NCI-H2171 treated with DMSO at 0.1 percent for 48 hours (cell line): ENCODE results near the gene TEF.
A peak's percentile ranks its signal among the peaks of the same experiment; 100 is the strongest.
"Not testable (repeated sequence)": the region's sequence is repeated elsewhere in the genome, so short reads cannot be mapped to it uniquely, and the experiment has no call there.

Experiments
- DNase-seq: peaks from one replicate; lab custom pipeline; 2025; lab: John Stamatoyannopoulos, UW

TEF gene

DNA sequence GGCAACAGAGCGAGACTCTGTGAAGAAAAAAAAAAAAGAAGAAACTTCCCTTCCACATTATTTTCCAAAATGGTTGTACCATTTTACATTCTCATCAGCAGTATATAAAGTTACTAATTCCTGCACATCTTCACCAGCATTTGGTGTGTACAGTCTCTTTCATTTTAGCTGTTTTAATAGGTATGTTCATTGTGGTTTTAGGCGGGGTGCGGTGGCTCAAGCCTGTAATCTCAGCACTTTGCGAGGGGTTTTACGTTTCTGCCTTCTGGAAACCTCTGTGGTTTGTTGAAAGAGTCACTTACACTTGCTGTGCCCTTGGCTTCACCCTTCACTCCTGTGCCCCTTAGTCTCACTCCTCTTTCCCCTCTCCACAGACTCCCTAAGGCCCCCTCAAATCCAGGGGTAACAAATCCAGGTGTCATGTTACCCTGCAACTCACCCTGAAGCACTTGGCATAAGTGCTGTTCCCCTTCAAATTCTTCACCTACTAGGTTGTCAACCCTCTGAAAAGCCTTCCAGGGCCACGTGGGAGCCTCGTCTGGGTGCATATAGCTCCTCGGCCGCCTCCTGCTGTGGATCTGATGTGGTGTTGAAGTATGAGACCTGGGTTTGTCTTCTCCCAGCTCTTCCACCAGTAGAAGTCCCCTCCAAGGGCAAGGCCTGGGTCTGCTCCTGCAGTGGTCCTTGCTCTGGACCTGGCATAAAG is 44.1 kb downstream of the TEF start:
- DNase-seq, result peak; percentile 38

DNA sequence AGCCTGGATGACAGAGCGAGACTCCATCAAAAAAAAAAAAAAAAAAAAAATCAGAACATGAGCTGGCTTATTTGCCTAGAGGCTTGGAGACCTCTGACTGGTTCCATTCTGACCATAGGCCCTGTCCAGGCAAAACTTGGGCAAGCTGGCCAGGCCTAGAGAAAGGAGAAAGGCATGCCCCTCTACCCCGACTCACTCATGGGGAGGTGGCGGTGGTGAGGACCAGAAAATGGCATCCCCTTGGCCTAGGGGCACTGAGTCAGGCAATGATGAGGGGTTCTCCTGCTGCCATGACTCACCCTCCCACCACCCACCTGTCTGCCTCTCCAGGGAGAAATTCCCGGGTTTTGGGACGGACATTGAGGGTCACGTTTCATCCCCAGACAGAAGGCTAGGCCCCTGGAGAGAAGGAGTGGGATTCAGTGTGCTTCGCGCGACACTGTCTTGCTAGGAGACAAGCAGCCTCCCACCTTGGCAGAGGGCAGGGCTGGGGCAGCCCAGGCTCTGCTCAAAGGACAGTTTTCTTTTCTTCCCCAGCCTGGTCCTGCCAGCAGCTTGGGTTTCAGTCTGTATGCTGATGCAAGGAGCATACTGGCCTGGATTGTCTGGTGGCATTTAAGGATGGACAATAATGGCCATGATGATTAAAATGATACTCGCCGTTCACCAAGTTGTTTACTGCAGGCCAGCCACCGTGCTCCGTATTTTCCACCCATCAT is 47.6 kb downstream of the TEF start:
- DNase-seq, result peak; percentile 24

DNA sequence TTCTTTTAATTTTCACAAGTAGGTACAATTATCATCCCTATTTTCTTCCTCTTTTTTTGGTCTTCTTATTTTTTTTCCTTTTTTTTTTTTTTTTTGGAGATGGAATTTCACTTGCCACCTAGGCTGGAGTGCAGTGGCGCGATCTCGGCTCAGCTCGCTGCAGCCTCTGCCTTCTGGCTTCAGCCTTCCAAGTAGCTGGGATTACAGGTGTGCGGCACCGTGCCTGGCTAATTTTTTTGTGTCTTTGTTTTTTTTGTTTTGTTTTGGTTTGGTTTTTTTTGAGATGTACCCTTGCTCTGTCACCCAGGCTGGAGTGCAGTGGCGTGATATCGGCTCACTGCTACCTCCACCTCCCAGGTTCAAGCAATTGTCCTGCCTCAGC is 48.2 kb downstream of the TEF start:
- DNase-seq, result peak; percentile 27

DNA sequence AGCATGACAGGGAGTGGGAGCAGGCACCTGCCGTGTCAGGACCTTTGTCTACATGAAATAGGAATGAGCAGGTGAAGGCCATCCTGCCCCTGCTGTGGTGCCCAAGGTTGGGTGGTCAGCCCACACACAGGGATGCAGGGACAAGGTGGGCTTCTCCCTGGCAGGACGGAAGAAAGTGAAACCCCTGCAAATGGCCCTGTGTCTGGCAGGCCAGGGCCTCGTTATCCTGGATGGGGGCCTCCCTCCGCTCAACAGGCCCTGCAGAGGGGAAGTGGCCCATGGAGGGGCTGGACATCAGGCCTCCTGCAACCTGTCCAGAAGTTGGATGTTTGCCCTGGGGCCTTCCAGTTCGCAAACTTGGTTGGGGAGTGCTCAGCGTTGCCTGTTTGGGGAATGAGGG is 49.9 kb downstream of the TEF start:
- DNase-seq, result no peak

DNA sequence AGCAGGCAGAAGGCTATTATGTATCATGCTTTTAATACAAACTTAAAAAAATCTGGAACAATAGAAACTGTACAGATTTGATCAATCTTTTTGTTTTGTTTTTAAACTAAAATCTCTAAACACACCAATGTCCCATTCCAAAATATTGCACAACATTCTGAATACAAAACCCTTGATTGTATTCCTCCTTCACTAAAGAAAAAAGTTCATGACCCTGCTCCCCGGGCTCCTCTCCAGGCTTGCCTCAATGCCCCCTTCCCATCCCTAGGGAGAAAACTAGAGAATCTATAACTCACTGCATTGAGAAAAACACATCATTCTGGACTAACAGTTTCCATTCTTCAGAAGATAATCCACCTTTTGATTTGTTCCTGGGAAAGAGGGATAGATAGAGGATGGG is 51.7 kb downstream of the TEF start:
- not testable (repeated sequence) for DNase-seq

DNA sequence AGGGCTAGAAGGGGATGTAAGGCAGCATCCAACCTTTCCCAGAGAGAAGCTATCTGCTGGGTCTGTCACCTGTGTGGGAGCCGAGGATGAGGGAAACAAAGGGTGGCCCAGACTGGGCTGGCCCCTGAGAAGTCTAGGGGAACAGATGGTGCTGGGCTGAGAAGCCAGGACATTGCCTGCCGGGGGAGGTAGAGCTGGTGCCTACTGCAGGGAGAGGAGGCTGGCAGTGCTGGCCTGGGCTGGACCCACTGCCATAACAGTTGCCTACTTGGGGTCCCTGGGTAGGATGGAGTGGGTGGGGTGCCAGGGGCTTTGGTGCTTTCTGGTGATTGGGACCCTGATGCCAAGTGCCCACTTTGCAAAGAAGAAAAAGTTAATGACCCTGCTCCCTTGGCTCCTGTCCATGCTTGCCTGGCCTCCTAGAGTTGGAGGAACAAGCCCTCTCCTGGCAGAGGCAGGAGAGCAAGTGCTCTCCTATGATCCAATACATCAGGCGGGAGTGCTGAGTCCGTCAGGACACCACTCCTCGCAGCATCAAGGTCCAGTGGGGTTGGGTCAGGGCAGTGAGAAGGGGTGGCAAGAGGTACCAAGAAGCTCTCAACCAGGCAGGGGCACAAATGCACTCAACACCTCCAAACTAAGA is 52.7 kb downstream of the TEF start:
- DNase-seq, result not testable (repeated sequence)

DNA sequence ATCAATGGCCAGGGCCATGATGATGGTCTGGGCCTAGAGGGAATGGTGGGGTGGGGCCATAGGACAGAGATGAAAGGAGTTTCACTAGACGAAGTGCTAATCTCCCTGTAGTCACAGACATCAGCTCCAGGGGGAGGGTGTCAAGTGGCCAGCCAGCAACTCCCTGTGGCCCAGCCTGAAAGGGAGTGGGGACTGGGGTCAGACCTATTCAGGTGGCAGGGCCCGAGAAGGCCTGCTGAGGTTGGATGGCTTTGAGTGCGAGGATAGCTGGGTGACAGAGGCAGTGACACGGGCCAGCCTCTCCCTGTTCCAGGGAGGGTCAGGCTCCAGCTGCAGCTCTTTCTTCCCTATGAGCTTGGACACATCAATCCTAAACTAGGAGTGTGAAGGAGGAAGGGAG is 53.8 kb downstream of the TEF start:
- DNase-seq, result no peak

DNA sequence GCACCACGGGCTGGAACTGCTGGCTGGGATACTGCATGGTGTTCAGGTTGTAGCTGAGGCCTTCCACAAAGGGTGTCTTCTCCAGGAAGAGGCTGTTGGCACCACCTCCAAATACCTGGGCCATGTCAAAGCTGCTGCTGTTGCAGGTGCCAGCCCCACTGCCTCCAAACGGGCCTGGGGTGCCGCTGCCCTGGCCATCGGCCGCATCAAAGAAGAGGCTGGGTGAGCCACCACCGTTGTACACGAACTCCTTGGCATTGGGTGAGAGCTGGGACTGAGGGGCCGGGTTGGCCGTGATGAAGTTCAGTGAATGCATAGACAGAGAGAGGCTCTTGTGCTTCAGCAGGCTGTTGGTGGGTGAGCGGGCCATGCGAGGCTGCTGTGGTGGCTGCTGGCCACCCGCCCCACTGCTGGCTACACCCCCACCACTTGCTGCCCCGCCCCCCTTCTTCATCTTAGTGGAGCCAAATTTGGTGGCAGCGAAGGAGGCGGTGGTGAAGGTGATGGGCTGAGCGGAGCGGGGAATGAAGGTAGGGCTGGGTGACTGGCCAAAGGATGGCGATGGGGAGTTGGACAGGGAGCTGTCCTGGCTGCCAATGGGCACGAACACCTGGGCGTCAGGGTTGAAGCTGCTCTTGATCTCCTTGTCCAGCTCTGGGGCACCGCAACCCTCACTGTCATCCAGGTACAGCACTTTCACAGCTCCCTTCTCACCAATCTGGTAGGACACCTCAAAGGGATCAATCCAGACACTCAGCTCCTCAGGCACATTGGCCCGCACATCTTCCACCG is 54.8 kb downstream of the TEF start:
- no peak for DNase-seq

DNA sequence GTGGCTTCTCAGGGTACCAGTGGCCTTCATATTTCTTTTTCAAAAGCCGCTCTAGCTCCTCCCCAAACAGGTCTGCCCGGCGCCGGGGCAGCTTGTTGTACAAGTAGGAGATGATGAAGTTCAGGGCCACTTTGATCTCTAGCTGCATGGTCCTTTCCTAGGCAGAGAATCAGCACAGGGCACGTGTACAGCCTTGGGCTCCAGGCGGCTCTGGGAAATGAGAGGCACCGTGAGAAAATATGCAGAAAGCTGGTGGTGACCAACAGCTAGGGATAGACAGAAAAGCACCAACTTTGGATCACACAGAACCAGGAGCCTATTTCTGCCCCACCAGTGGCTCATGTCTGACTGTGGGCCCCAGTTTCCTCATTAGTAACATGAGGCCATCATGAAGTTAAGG is 55.5 kb downstream of the TEF start:
- DNase-seq, result no peak

DNA sequence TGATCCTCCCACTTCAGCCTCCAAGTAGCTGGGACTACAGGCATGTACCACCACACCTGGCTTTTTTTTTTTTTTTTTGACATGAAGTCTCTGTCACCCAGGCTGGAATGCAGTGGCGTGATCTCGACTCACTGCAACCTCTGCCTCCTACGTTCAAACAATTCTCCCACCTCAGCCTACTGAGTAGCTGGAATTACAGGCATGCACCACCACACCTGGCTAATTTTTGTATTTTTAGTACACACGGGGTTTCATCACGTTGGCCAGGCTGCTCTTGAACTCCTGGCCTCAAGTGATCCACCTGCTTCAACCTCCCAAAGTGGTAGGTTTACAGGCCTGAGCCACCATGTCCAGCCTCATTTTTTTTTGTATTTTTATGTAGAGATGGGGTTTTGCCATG is 58.8 kb downstream of the TEF start:
- not testable (repeated sequence) for DNase-seq

DNA sequence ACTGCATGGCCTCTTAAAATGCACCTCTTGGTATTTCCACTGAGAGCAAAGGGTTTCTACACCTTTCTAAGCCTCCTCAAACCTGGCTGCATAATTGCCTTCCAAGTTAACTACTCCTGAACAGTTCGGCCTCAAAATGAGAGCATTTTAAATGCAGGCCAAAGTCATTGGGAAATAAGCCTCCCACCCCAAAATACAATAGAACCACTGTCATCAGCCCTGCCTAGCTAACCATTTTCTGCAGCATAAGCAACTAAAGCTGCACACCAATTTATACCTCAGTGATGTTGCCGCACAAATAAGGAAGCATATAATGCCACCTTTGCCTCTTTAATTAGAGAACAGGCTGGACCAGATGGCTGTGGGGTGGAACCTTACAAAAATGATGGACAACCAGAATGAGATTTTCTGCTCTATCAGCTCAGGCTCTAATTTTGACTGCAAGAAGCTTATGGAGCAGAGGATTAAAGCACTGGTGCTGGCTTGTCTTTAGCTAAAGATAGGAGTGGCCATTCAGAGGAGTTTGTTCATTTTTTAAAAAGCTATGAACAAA is 60.6 kb downstream of the TEF start:
- peak; percentile 65 for DNase-seq

DNA sequence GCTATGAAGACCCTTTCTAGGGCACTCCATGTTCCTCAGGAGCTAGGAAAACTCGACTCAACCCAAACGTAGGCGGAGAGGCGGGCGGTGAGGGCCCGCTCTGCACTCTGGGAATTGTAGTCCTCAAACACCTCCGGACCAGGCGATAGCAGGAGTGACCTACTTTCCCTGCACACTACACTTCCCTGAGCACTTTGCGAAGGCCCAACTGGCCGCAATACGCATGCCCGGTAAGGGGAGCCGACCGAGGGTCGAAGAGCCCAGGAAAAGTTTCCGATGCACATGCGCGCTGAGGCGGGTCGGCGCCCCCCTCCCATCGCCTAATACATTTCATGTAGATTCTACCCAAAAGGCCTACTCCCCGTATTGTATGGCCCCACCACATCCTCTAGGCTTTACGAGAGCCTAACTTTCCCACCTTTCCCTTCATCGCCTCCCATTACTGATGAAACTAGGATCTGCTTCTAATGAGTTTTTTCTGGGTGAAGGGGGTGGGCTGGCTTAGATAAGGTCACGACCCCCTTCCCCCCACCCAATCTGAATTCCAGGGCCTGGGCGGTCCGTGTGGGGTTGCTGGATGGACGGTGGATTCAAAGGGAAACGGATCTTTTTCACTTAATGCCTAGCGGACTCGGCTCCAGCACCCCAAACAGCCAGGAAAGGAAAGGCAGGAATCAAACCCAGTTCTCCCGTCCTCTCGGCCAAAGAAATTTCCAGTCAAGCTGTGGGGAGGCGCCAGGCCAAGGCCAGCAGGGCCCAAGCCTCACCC is 62.8 kb downstream of the TEF start:
- peak; percentile 99 for DNase-seq

DNA sequence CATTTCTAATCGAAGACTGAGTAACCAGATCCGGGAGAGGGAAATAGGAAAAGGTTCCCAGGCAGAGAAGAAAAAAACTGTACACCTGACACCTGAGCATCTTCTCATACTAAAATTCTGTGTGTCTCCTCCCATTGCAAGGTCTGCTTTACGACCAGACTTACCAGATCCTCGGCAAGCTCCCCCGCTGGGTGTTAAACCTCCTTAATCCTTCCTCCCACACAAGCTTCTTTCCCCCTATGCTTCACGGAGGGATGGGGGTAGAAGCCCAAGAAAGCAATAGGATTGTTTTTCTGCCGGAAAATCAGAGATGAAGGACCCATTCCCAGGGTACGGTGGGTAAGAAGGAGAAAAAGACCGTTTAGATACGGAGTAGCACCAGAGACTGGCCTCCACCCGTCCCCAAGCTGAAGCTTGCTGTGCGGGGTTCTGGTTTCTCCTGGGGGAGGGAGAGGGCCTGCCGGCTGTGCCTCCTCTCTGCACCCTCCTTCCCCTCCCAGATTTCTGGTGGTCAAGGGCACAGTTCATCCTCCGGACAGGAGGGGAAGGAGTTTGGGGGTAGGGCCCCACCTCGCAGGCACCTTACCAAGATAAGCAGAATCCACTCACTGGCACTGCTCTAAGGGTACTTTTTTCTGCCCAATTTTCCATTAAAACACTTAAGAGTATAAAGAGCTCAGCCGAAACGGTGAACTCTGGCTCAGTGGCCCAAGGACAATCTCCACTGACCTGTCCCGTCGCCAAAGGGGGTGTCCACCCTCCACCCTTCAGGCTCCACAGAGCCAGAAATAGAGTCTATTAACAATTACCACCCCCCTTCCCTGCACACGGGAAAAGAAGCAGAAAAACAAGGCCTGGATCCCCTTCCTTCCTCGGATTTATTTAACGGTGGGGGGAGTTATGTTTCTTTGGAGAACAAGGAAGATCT is 63.7 kb downstream of the TEF start:
- DNase-seq, result peak; percentile 90

DNA sequence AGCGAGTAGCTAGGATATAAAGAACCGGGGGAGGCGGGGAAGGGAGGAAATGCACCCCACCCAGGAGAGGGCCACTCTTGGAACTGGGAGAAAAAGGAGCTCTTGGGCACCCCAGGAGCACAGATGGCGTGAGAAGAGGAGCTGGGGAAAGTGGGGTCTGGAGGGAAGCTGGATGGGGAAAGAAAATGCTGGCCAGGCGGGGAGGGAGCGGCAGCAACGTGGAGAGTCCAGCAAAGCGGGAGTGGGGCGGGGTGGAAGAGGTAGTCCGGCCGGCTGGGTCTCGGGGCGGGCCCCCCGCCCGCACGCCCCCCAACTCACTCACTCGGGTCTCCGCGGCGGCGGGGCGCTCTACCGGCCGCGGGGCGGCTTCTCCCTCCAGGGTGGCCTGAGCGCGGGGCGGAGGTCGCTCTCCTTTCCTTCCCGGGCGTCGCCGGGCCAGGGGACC is 64.3 kb downstream of the TEF start:
- peak; percentile 19 for DNase-seq

DNA sequence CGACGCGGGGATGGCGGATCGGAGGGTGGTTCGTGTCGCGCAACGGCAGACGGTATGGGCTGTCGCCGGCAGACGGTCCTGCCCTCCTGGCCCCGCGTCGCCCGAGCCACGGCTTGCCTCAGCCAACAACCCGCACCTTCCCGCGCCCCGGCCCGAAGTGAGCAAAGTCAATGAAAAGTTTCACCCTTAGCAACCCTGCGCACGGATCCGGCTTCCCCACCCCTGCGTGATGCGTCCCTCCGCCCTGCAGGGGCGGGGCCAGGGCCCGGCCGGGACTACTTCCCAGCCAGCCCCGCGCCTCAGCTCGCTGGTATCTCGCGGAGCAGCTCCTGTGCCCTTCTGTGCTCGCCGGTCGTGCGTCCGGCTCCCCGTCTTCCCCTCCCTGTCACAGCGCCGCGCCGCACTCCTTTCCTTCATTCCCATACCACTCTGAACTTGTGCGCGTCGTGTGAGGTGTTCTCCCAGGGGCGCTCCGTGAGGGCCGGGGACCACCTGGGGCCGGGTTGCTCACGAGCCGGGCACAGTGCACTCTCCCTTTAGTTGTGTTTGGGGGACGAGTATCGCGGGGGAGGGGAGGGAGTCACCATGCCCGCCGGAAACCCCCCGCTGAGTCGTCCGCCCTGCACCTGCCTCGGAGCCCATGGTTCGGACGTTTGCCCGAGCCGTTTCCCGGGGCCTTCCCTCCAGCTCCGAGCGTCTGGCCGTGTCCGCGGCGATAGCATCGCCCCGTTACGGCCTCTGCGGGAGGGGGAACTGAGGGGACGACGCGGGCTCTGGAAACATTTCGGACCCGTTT is 65.1 kb downstream of the TEF start, which contains the start of gene TOB2:
TOB2 (minus strand) TSS at position 163 of the 796 bp plus-strand sequence. CDS start 9,456 bp downstream, outside the sequence.
- peak; percentile 95 for DNase-seq

DNA sequence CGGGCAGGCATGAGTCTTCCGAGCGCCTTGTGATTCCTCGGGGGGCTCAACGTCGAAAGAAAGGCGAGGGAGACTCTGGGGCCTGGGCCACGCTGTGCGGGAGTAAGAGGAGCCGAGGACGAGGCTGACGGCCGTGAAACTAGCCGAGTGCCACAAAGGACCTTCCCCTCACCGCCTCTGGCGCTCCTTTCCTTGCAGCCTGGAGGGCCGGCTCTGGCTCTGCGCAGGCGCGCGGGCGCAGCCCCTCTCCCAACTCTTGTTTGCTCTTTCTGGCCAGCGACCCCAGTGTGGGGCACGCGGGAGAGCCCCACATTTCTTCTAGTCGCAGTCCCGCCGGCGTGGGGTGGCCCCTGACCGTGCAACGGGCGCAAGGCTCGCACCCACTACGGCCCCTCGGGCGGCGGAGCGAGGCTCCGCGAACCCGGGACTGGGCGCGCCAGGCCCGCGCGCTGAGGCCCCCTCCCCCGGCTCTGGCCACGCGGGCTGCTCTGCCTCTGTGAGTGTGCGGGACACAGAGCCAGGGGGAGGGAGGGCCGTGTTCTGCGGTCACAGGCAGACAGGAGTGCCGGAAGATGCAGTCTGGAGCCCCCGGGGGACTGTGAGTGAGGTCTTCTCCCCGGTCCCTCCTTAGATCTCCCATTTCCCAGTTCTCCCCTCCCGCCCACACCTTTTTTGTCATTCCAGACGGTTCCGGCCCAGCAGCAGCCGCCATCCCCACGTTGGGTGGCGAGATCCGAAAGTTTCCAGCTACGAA is 65.9 kb downstream of the TEF start:
- DNase-seq, result peak; percentile 73

DNA sequence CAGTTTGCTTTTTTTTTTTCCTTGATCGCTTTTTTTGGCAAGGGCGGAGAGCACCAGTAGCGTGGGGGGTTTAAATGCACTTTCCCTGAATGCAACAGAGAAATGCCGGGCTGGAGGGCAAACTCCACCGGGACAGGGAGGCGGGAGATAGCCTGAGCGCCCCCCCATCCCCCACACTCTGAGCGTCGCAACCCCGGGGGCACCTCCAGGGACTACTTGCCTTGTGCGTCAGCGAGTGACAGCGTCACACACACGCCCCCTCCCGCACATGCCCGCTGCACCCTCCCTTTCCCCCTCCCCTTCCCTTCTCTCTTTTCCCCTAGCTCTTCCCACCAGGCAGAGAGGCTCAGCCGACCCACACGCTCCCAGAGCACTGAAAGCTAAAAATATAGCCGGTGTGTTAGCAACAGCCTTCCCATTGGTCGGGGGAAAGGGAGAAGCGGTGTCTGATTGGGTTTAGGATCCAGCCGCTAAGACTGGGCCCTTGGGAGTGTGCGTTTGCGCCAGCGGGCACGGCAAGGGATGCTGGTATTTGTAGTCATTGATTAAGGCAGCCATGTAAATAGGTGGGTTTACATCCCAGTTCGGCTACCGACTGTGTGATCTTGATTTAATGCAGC is 66.6 kb downstream of the TEF start:
- DNase-seq, result peak; percentile 100
